Measurements from ENCODE around the gene SSMEM1.
"Not testable (repeated sequence)": the region's sequence is repeated elsewhere in the genome, so short reads cannot be mapped to it uniquely, and the experiment has no call there.

The SSMEM1 gene

DNA sequence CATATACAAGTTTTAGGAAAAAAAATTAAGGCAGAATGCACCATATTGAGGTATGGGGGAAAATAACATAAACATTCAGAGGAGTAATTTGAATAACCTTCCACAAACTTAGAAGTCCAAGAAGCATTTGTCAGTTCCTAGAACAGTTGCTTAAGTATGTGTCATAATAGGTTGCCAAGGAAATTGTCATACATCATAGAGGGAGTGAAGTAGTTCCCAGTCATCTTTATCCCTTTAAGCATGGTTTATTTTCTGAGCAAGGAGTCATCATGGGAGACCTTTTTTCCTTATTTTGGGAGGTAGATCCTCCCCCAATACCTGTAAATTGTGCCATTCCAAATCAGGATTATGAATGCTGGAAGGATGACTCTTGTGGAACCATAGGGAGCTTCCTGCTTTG is at the start of gene SSMEM1:
Gene SSMEM1 (plus strand): TSS at position 219 of the 400 bp plus-strand sequence. CDS start 51 bp downstream, at position 270.
- DNase-seq, result no peak

GRCh38 chr7:130160023-130160422 is 47.6 kb upstream of the SSMEM1 start:
- DNase-seq, result no peak

DNA sequence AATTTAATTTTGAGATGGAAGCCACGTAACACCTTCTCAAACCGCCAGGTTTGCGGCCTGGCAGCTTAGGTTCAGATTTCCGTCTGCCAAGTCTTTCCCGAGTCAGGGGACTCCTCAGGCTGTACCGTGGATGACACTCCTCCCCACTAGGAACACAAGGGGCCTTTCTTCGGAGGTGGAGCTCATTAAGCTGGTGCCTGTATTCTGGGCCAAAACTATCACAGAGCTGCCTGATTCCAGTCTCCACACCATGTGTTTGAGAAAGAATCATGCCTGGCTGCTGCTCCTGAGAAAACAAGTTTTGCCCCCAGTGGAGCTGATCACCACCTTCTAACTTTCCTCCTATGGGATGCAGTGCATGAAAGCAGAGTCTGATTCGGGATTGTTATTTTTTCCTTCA is 47.2 kb upstream of the SSMEM1 start:
- DNase-seq, result no peak

DNA sequence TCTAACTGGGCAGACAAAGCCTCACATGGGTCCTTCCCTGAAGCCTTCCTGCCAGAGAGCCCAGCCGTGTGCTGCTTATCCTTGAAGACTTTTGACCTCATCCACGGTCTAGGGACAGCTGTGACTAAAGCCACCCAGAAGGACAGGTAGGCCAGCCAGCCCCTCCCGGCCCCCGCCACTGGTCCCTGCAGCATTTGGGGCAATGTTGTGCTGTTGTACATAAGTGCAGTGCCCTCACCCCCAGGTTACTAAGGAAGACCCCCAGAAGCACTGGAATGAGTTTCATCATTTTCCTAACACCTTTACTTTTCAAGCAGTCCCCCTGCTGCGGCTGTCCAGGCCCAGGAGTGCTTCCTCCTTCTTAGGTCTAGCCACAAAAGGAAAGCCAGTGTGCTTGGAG is 45.5 kb upstream of the SSMEM1 start:
- DNase-seq, result no peak

- no peak for DNase-seq
These were observed 33.3 kb upstream of the SSMEM1 start for GRCh38 chr7:130174237-130174959.

GRCh38 chr7:130178251-130178650 is 29.4 kb upstream of the SSMEM1 start:
- DNase-seq, result no peak

- no peak for DNase-seq
These were observed 28.0 kb upstream of the SSMEM1 start for GRCh38 chr7:130179631-130180030.

DNA sequence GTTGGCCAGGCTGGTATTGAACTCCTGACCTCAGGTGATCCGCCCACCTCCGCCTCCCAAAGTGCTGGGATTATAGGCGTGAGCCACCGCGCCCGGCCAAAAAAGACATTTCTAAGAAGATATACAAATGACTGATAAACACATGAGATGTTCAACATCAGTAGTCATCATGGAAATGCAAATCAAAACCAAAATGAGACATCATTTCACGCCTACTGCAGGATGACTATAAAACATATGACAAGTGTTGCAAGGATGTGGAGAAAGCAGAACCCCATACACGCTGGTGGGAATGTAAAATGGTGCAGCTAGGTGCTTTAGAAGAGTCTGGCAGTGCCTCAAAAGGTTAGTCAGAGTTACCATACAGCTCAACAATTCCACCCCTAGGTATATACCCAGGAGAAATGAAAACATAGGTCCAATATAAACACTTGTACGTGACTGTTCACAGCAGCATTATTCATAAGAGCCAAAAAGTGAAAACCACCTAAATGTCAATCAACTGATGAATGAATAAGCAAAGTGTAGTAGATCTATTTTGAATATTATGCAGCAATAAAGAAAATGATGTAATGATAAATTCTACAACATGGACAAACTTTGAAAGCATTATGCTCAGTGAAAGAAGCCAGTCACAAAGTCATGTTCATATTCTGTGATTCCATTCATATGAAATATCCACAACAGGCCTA is 26.9 kb upstream of the SSMEM1 start:
- no peak for DNase-seq

DNA sequence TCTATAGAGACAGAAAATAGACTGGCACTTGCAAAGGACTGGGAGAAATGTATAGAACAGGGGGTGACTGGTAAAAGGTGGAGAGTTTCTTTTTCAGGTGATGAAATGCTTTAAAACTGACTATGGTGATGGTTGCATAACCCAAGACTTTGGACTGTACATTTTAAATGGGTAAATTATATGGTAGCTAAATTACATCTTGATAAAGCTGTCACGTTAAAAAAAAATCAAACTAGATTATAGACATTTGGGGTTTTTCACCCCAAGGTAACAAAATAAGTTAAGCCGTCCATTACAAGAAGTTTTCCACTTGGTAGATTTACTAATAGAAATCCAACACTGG is 26.4 kb upstream of the SSMEM1 start:
- DNase-seq, result no peak

GRCh38 chr7:130182990-130183389 is 24.7 kb upstream of the SSMEM1 start:
- DNase-seq, result no peak

GRCh38 chr7:130184349-130184748 is 23.3 kb upstream of the SSMEM1 start:
- DNase-seq, result not testable (repeated sequence)

DNA sequence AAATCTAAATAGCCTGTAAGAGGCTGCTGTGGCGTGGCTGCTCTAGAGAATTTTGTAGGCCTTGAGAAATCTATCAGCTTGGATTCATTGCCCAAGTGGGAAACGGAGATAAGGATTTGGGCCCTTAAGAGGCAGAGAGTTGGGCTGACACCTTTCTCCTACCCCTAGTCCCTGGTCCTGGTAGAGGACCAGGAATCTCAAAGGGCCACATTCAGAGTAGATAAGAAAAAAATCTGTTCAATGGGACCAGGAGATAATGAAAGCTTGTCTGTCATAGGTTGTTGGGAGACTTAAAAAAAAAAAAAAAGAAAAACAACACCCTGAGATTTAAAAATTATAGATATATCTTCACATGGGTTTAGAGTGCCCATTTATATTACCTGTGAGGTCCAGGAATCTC is 20.3 kb upstream of the SSMEM1 start:
- DNase-seq, result no peak

DNA sequence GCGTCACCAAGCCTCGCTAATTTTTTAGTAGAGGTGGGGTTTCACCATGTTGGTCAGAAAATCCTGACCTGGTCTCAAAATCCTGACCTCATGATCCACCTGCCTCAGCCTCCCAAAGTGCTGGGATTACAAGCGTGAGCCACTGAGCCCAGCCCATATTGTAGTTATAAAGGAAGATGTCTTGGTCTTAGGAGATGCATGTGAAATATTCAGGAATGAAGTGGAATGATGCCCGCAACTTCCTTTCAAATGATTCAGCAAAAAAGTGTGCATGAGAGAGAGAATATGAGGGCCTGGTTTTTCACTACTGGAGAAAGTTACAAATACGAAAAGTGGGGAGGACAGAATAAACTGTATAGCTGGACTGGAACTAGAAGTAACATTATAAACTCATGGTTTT is 18.3 kb upstream of the SSMEM1 start:
- DNase-seq, result no peak

DNA sequence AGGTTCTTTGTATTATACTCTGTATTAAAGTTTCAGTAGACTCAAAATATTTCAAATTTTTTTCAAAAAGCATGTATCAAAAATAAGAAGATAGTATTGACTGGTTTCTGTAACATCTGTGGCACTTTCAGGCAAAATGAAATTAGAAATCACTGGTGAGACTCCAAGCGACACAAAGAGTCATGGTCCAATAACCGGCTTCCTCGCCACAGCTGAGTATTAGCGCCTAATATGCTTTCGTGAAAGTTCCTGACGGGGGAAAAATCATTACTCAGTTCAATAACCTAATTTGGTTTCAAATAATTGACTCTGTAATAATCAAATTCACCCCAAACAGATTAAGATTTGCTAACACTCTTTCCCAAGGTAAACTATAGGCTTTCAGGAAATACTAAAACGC is 15.9 kb upstream of the SSMEM1 start:
- no peak for DNase-seq

GRCh38 chr7:130195396-130195795 is 12.3 kb upstream of the SSMEM1 start:
- no peak for DNase-seq

DNA sequence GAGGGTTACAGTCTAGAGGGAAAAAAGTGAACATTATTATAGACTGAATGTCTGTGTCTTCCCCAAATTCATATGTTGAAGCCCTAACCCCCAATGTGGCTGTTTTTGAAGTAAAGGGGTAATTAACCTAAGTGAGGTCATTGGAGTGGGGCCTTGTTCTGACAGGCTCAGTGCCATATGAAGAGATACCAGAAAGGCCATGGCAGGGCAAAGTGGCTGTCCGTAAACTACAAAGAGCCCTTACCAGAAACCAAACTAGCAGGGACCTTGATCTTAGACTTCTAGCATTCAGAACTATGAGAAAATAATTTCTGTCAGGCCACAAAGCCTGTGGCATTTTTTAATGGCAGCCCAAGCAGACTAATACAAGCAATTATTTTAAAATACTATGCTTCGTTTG is 11.2 kb upstream of the SSMEM1 start:
- DNase-seq, result no peak

DNA sequence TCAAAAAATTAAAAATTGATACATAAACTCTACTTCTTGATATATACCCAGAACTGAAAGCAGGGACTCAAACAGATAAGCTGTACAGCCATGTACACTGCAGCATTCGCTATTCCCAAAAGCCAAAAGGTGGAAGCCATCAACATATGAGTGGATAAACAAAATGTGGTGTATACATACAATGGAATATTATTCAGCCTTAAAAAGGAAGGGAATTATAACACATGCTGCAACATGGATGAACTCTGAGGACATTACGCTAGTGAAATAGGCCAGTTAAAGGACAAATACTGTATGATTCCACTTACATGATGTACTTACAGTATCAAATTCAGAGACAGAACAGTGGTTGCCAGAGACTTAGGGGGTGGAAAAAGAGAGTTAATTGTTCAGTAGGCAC is 10.6 kb upstream of the SSMEM1 start:
- DNase-seq, result no peak

DNA sequence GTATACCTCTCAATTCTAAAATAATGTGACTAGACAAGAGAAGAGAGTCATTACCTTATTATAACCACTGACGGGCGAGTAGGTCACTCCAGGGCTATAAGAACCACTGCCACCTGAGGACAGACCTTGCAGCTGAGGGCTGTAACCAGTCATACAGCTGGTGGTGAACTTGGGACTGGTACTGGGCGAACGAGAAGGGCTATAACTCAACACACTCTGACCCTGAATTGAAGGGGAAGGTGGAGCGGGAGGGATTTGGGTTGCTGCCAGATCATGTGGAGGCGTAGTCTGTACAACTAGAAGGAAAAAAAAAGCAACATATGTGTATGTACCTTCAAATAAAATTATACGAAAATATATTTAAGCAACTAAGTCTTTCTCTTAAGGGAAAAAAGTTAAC is 5.9 kb upstream of the SSMEM1 start:
- DNase-seq, result no peak

DNA sequence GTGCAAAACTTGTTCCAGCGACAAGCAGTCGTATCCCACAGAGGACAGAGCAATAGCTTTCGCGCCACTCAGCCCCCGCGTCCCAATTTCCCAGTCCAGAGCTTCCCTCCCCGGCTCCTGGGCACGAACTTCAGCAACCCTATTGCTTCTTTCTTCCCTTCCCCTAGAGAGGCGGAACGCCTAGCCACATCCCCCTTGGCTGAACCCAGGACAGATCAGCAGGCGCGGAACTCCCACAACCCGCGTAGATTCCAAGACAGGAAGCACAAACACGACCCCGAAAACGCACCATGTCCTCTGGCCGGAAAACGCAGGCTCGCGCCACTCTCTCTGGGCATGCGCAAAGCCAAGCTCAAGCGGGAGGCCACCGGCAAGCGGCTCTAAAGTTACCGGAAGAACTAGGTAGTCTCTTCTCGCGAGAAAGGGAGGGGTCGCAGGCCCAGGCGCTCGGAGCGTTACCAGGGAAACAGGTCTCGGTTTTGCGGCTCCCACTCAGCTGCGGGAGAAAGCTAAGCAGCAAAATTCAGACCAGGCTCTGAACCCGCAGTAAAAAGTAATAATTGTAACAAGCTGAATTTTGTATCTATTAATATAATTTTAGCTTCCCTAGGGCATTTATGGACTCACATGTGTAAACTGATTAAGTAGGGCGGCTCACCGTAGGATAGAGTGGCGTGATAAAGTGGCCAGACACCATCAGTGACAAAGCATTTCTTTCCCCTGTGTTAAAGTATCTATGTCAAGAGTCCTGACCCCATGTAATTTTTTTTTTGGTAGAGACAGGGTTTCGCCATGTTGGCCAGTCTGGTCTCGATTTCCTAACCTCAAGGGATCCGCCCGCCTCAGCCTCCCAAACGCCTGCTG is 2.3 kb upstream of the SSMEM1 start, which contains the start of gene TMEM209:
Gene TMEM209 (minus strand): TSS at position 323 of the 864 bp plus-strand sequence. CDS start 31 bp downstream, at position 292.
- DNase-seq, result peak; percentile 98

GRCh38 chr7:130207033-130207432 is 627 bp upstream of the SSMEM1 start:
- no peak for DNase-seq

DNA sequence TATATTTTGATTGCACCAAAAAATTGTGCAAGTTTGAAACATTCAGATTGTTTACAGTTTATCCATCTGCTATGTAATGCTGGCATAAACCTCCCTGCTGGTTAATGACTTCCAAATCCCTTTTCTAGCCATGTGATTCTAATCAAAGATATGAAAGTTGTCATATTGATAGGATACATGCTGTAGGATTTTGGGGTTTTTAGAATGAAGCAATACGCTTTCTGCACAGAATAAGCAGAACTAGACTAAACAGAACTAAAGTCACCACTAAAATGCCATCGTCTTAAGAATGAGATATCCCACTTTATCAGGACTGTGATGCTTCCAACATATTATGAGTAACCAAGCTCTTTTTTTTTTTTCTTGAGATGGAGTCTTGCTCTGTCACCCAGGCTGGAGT is 856 bp downstream of the SSMEM1 start:
- DNase-seq, result no peak

GRCh38 chr7:130210181-130210935 is 2.7 kb downstream of the SSMEM1 start:
- peak; percentile 25 for DNase-seq

- no peak for DNase-seq
These were observed 6.2 kb downstream of the SSMEM1 start for GRCh38 chr7:130213828-130214227.
